ENCODE data around the gene GSC.
"Not testable (repeated sequence)": the region's sequence is repeated elsewhere in the genome, so short reads cannot be mapped to it uniquely, and the experiment has no call there.

GSC gene

DNA sequence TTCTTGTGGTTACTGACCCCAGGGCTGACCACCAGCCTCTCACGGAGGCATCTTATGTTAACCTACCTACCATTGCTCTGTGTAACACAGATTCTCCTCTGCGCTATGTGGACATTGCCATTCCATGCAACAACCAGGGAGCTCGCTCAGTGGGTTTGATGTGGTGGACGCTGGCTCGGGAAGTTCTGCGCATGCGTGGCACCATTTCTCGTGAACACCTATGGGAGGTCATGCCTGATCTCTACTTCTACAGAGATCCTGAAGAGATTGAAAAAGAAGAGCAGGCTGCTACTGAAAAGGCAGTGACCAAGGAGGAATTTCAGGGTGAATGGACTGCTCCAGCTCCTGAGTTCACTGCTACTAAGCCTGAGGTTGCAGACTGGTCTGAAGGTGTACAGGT lies 43.3 kb downstream of the GSC start:
- H3K4me1 ChIP-seq (ENCODE audit: control insufficient read depth, low read depth, low read length); H3K27ac ChIP-seq (ENCODE audit: low read length); H3K9ac ChIP-seq (ENCODE audit: low read length); H3K9me3 ChIP-seq (ENCODE audit: control insufficient read depth, low read depth, low read length); H3K36me3 ChIP-seq (ENCODE audit: control insufficient read depth, low read depth, low read length); H3K27me3 ChIP-seq (ENCODE audit: control insufficient read depth, insufficient read depth, low read length); H3K4me3 ChIP-seq (ENCODE audit: low read length): not testable (repeated sequence)

GRCh38 chr14:94724993-94725392 lies 44.9 kb downstream of the GSC start:
- H3K27ac ChIP-seq (ENCODE audit: low read length): no peak overlapping the region
- H3K9me3 ChIP-seq (ENCODE audit: control insufficient read depth, low read depth, low read length): no peaks in the 10 kb centered on the region
- H3K36me3 ChIP-seq (ENCODE audit: control insufficient read depth, low read depth, low read length): no peaks in the 10 kb centered on the region
- no peak overlapping the region for H3K4me3 ChIP-seq (ENCODE audit: low read length)
- no peaks in the 10 kb centered on the region for H3K27me3 ChIP-seq (ENCODE audit: control insufficient read depth, insufficient read depth, low read length)
- no peaks in the 10 kb centered on the region for H3K4me1 ChIP-seq (ENCODE audit: control insufficient read depth, low read depth, low read length)
- no peak overlapping the region for H3K9ac ChIP-seq (ENCODE audit: low read length)

DNA sequence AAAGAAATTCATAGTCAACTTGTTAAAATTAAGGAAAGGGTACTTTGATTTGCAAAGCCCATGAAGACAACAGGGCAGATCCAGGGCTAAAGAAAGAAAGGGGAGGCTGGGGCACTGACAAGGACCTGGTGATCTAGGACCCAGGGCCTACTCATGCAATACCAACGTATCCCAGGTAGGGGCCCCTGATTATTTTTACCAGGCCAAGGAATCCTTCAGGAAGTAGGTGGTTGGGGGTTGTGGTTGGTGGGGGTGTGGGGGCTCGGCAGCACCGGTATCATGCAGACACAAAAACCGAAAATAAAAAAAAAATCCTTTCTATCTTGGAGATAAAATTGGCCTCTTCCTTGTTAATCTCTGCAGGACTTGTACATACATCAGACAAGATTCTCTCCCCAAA lies 47.5 kb downstream of the GSC start:
- Histone ChIP-seq H3K4me1 (ENCODE audit: control insufficient read depth, low read depth, low read length) (no peaks in the 10 kb centered on the region), H3K4me3 (ENCODE audit: low read length) (no peak overlapping the region), H3K9me3 (ENCODE audit: control insufficient read depth, low read depth, low read length) (no peaks in the 10 kb centered on the region), H3K27me3 (ENCODE audit: control insufficient read depth, insufficient read depth, low read length) (no peaks in the 10 kb centered on the region), H3K27ac (ENCODE audit: low read length) (no peak overlapping the region), H3K9ac (ENCODE audit: low read length) (no peak overlapping the region), H3K36me3 (ENCODE audit: control insufficient read depth, low read depth, low read length) (no peaks in the 10 kb centered on the region)
